HEK293 (cell line): ENCODE results near the gene GART.
"Not testable (repeated sequence)": the region's sequence is repeated elsewhere in the genome, so short reads cannot be mapped to it uniquely, and the experiment has no call there.

Source experiments
- CTCF ChIA-PET: fragments of 350-600 bp; formaldehyde crosslinking; extraction: SDS; loops from one replicate; lab custom pipeline; 2021; ENCODE audit warnings: antibody characterized with exemption; lab: Yijun Ruan, JAX
- POLR2A ChIA-PET: fragments of 300-600 bp; formaldehyde crosslinking; extraction: SDS; loops from one replicate; lab custom pipeline; 2020; ENCODE audit warnings: antibody characterized with exemption, inconsistent platforms; lab: Yijun Ruan, JAX
- H3K27ac ChIP-seq: fragments of 200-500 bp; sonication (Bioruptor generic); 2 replicates; pipeline ENCODE4 v1.5.1; 2014; ENCODE audit warnings: low read depth, low read length, control low read depth, inconsistent platforms; ENCODE audit errors: extremely low read depth
- H3K36me3 ChIP-seq, 2 experiments: fragments of 200-500 bp in 1 of 2; sonication (Bioruptor generic) in 1 of 2; 1 replicate in 1 of 2; 2 replicates in 1 of 2; pipeline ENCODE4 v1.5.1; 2014 to 2017; ENCODE audit warnings: inconsistent platforms in 2 of 2, low read length in 2 of 2; ENCODE audit not compliant: control insufficient read depth in 2 of 2, insufficient read depth in 1 of 2
- H3K4me1 ChIP-seq: fragments of 200-500 bp; sonication (Bioruptor generic); 2 replicates; pipeline ENCODE4 v1.5.1; 2014; ENCODE audit warnings: mild to moderate bottlenecking, low read length, inconsistent platforms; ENCODE audit not compliant: control insufficient read depth, insufficient read depth
- H3K4me3 ChIP-seq: 2 replicates; pipeline ENCODE4 v1.5.1; 2011; ENCODE audit warnings: low read depth, mild to moderate bottlenecking, control low read depth, low read length, moderate library complexity
- H3K9me3 ChIP-seq: fragments of 200-500 bp; sonication (Bioruptor generic); 2 replicates; pipeline ENCODE4 v1.5.1; 2014; ENCODE audit warnings: low read depth, low read length, inconsistent platforms; ENCODE audit not compliant: control insufficient read depth, insufficient read depth
- EGR2 ChIP-seq: fragments of 450-650 bp; formaldehyde crosslinking; IDR thresholded peaks from 2 replicates; pipeline ENCODE4 v1.5.1; 2016; ENCODE audit warnings: low read depth, missing biosample characterization, missing genetic modification characterization
- KLF10 ChIP-seq: fragments of 450-650 bp; IDR thresholded peaks from 2 replicates; pipeline ENCODE4 v1.5.1; 2018; ENCODE audit warnings: missing biosample characterization, mild to moderate bottlenecking, missing genetic modification characterization
- RBAK ChIP-seq: fragments of 450-650 bp; formaldehyde crosslinking; IDR thresholded peaks from 2 replicates; pipeline ENCODE4 v1.5.1; 2016; ENCODE audit warnings: missing biosample characterization, missing genetic modification characterization
- SCRT1 ChIP-seq: fragments of 450-650 bp; formaldehyde crosslinking; IDR thresholded peaks from 2 replicates; pipeline ENCODE4 v1.5.1; 2016; ENCODE audit warnings: missing biosample characterization, missing genetic modification characterization, borderline replicate concordance
- ZFP41 ChIP-seq: fragments of 450-650 bp; formaldehyde crosslinking; IDR thresholded peaks from 2 replicates; pipeline ENCODE4 v1.5.1; 2016; ENCODE audit warnings: missing biosample characterization, missing genetic modification characterization, borderline replicate concordance
- ZNF121 ChIP-seq: fragments of 450-650 bp; formaldehyde crosslinking; IDR thresholded peaks from 2 replicates; pipeline ENCODE4 v1.5.1; 2016; ENCODE audit warnings: missing biosample characterization, missing genetic modification characterization
- ZNF133 ChIP-seq: fragments of 450-650 bp; formaldehyde crosslinking; IDR thresholded peaks from 2 replicates; pipeline ENCODE4 v1.5.1; 2016; ENCODE audit warnings: missing biosample characterization, missing genetic modification characterization
- ZNF169 ChIP-seq: fragments of 450-650 bp; formaldehyde crosslinking; IDR thresholded peaks from 2 replicates; pipeline ENCODE4 v1.5.1; 2016; ENCODE audit warnings: missing biosample characterization, missing genetic modification characterization
- ZNF23 ChIP-seq: fragments of 450-650 bp; formaldehyde crosslinking; IDR thresholded peaks from 2 replicates; pipeline ENCODE4 v1.5.1; 2016; ENCODE audit warnings: missing biosample characterization, missing genetic modification characterization, borderline replicate concordance
- ZNF350 ChIP-seq: fragments of 450-650 bp; formaldehyde crosslinking; IDR thresholded peaks from 2 replicates; pipeline ENCODE4 v1.5.0; 2017; ENCODE audit warnings: missing biosample characterization, mild to moderate bottlenecking, missing genetic modification characterization
- ZNF416 ChIP-seq: fragments of 450-650 bp; formaldehyde crosslinking; IDR thresholded peaks from 2 replicates; pipeline ENCODE4 v1.5.1; 2016; ENCODE audit warnings: missing biosample characterization, missing genetic modification characterization
- ZNF558 ChIP-seq: fragments of 450-650 bp; formaldehyde crosslinking; IDR thresholded peaks from 2 replicates; pipeline ENCODE4 v1.5.1; 2016; ENCODE audit warnings: missing biosample characterization, missing genetic modification characterization
- ZNF785 ChIP-seq: fragments of 450-650 bp; formaldehyde crosslinking; IDR thresholded peaks from 2 replicates; pipeline ENCODE4 v1.5.1; 2016; ENCODE audit warnings: missing biosample characterization, missing genetic modification characterization
- ZXDB ChIP-seq: fragments of 450-650 bp; formaldehyde crosslinking; IDR thresholded peaks from 2 replicates; pipeline ENCODE4 v1.5.1; 2016; ENCODE audit warnings: missing biosample characterization, missing genetic modification characterization
- TF ChIP-seq, protein P1 (sequence below): fragments of 450-650 bp; formaldehyde crosslinking; IDR thresholded peaks from 2 replicates; pipeline ENCODE4 v1.5.1; 2016; ENCODE audit warnings: missing biosample characterization, missing genetic modification characterization
- TF ChIP-seq, protein P2 (sequence below): fragments of 450-650 bp; formaldehyde crosslinking; IDR thresholded peaks from 2 replicates; pipeline ENCODE4 v1.5.1; 2016; ENCODE audit warnings: missing biosample characterization, missing genetic modification characterization
- TF ChIP-seq, protein P3 (sequence below): fragments of 450-650 bp; formaldehyde crosslinking; IDR thresholded peaks from 2 replicates; pipeline ENCODE4 v1.5.1; 2016; ENCODE audit warnings: missing biosample characterization, missing genetic modification characterization
- TF ChIP-seq, protein P4 (sequence below): fragments of 450-650 bp; formaldehyde crosslinking; IDR thresholded peaks from 2 replicates; pipeline ENCODE4 v1.5.1; 2016; ENCODE audit warnings: missing biosample characterization, missing genetic modification characterization
- TF ChIP-seq, protein P5 (sequence below): fragments of 450-650 bp; formaldehyde crosslinking; IDR thresholded peaks from 2 replicates; pipeline ENCODE4 v1.5.1; 2016; ENCODE audit warnings: missing biosample characterization, missing genetic modification characterization

Gene GART

DNA sequence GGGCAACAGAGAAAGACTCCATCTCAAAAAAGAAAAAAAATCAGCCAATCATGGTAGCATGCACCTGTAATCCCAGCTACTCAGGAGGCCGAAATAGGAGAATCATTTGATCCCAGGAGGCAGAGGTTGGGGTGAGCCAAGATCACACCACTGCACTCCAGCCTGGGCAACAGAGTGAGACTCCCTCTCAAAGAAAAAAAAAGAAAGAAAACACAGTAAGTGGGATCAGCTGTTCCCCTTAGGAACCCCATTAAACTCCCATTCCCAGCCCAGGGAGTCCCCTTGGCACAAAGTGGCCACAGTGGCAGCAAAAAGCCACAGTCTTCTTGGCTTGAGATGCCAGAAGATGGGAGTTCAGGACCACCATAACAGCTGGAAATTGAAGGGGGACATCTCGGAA, 71.2 kb downstream of the GART start (continued):
- TF ChIP-seq, protein P1, sequence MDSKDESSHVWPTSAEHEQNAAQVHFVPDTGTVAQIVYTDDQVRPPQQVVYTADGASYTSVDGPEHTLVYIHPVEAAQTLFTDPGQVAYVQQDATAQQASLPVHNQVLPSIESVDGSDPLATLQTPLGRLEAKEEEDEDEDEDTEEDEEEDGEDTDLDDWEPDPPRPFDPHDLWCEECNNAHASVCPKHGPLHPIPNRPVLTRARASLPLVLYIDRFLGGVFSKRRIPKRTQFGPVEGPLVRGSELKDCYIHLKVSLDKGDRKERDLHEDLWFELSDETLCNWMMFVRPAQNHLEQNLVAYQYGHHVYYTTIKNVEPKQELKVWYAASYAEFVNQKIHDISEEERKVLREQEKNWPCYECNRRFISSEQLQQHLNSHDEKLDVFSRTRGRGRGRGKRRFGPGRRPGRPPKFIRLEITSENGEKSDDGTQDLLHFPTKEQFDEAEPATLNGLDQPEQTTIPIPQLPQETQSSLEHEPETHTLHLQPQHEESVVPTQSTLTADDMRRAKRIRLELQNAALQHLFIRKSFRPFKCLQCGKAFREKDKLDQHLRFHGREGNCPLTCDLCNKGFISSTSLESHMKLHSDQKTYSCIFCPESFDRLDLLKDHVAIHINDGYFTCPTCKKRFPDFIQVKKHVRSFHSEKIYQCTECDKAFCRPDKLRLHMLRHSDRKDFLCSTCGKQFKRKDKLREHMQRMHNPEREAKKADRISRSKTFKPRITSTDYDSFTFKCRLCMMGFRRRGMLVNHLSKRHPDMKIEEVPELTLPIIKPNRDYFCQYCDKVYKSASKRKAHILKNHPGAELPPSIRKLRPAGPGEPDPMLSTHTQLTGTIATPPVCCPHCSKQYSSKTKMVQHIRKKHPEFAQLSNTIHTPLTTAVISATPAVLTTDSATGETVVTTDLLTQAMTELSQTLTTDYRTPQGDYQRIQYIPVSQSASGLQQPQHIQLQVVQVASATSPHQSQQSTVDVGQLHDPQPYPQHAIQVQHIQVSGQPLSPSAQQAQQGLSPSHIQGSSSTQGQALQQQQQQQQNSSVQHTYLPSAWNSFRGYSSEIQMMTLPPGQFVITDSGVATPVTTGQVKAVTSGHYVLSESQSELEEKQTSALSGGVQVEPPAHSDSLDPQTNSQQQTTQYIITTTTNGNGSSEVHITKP: no peak

DNA sequence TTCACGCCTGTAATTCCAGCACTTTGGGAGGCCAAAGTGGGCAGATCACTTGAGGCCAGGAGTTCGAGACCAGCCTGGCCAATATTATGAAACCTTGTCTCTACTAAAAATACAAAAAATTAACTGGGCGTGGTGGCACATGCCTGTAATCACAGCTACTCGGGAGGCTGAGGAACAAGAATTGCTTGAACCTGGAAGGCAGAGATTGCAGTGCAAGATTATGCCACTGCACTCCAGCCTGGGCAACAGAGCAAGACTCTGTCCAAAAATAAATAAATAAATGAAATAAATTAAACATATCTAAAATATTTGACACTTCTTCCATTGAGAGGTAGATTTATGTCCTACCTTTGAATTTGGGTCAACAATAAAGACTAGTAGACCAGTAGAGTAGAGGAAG, 72.7 kb downstream of the GART start:
- TF ChIP-seq ZNF121 (tag by site-specific recombination): peak; percentile 72
- TF ChIP-seq, all 188 proteins: peak for 1; not testable (repeated sequence) for 187
- not testable (repeated sequence) for H3K4me1 ChIP-seq, H3K9me3 ChIP-seq, H3K36me3 ChIP-seq, H3K4me3 ChIP-seq, H3K27ac ChIP-seq
- ChIA-PET CTCF (interaction anchor here (0.9 kb wide), 1 partner anchor 12 kb away, joined by 3 read pairs; no protein-coding TSS in a partner anchor), POLR2A (interaction anchor here (0.6 to 2.8 kb wide), 2 partner anchors 10 to 68 kb away, joined by 5 to 12 read pairs; partner anchors contain the start of gene TMEM50B)

DNA sequence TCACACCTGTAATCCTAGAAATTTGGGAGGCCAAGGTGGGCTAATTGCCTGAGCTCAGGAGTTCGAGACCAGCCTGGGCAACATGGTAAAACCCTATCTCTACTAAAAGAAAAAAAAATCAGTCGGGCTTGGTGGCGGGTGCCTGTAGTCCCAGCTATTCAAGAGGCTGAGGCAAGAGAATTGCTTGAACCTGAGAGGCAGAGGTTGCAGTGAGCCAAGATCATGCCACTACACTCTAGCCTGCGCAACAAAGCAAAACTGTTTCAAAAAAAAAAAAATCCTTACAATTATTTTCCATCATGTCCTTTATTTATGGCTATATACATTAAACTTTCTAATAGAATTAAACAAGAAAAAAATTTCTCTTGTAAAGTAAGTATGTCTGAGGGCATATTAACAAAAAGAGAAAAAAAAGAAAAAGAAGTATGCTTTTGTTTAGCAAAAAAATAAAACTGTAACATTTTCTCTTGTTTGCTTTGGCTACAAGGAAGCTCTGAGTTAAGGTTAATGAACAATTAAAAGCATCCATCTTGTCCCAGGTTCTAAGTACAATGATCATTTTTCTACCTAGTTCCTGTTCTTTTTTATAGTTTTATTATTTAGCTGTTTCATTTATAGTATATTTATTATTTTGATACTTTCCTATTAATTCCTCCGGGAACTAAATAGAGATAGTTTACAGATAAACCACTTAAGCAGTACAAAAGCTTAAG, 80.2 kb downstream of the GART start:
- no peak overlapping the region for H3K4me3 ChIP-seq
- no peaks in the 10 kb centered on the region for H3K4me1 ChIP-seq
- ChIA-PET POLR2A (interaction anchor here (1.4 kb wide), 1 partner anchor 18 kb away, joined by 7 read pairs; the partner anchor contains the start of gene TMEM50B), CTCF (interaction anchor here (0.7 to 1.3 kb wide), 3 partner anchors 16 to 539 kb away, joined by 3 to 7 read pairs (median 3); no protein-coding TSS in a partner anchor)
- TF ChIP-seq, protein P2, sequence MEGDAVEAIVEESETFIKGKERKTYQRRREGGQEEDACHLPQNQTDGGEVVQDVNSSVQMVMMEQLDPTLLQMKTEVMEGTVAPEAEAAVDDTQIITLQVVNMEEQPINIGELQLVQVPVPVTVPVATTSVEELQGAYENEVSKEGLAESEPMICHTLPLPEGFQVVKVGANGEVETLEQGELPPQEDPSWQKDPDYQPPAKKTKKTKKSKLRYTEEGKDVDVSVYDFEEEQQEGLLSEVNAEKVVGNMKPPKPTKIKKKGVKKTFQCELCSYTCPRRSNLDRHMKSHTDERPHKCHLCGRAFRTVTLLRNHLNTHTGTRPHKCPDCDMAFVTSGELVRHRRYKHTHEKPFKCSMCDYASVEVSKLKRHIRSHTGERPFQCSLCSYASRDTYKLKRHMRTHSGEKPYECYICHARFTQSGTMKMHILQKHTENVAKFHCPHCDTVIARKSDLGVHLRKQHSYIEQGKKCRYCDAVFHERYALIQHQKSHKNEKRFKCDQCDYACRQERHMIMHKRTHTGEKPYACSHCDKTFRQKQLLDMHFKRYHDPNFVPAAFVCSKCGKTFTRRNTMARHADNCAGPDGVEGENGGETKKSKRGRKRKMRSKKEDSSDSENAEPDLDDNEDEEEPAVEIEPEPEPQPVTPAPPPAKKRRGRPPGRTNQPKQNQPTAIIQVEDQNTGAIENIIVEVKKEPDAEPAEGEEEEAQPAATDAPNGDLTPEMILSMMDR (tag by site-specific recombination): no peak
- no peak for TF ChIP-seq ZNF350
- TF ChIP-seq ZXDB (tag by site-specific recombination): no peak
- no peak for TF ChIP-seq KLF10 (tag by site-specific recombination)
- TF ChIP-seq ZFP41 (tag by site-specific recombination): no peak
- no peak for TF ChIP-seq ZNF558 (tag by site-specific recombination)
- TF ChIP-seq SCRT1 (tag by site-specific recombination): no peak
- TF ChIP-seq EGR2: no peak
- TF ChIP-seq, protein P3, sequence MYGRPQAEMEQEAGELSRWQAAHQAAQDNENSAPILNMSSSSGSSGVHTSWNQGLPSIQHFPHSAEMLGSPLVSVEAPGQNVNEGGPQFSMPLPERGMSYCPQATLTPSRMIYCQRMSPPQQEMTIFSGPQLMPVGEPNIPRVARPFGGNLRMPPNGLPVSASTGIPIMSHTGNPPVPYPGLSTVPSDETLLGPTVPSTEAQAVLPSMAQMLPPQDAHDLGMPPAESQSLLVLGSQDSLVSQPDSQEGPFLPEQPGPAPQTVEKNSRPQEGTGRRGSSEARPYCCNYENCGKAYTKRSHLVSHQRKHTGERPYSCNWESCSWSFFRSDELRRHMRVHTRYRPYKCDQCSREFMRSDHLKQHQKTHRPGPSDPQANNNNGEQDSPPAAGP (tag by site-specific recombination): no peak
- no peak for TF ChIP-seq ZNF133 (tag by site-specific recombination)
- TF ChIP-seq ZNF23: no peak
- no peak for TF ChIP-seq ZNF785
- no peak for TF ChIP-seq RBAK (tag by site-specific recombination)
- TF ChIP-seq ZNF169 (tag by site-specific recombination): no peak
- TF ChIP-seq, protein P4, sequence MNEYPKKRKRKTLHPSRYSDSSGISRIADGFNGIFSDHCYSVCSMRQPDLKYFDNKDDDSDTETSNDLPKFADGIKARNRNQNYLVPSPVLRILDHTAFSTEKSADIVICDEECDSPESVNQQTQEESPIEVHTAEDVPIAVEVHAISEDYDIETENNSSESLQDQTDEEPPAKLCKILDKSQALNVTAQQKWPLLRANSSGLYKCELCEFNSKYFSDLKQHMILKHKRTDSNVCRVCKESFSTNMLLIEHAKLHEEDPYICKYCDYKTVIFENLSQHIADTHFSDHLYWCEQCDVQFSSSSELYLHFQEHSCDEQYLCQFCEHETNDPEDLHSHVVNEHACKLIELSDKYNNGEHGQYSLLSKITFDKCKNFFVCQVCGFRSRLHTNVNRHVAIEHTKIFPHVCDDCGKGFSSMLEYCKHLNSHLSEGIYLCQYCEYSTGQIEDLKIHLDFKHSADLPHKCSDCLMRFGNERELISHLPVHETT (tag by site-specific recombination): no peak
- TF ChIP-seq, protein P5, sequence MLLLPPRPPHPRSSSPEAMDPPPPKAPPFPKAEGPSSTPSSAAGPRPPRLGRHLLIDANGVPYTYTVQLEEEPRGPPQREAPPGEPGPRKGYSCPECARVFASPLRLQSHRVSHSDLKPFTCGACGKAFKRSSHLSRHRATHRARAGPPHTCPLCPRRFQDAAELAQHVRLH: no peak
- no peak for TF ChIP-seq ZNF416
- H3K9me3 ChIP-seq: no peaks in the 10 kb centered on the region
- peaks cover 8 to 14% of the 10 kb centered on the region in 2 experiments for H3K36me3 ChIP-seq
- no peak overlapping the region for H3K27ac ChIP-seq
